HL-60 (cell line): ENCODE results near the gene TOMM40.
"Not testable (repeated sequence)": the region's sequence is repeated elsewhere in the genome, so short reads cannot be mapped to it uniquely, and the experiment has no call there.

ENCODE experiments used
- CTCF ChIP-seq: IDR thresholded peaks from one replicate; pipeline ENCODE4 v1.5.1; 2011; ENCODE audit warnings: low read length, control low read depth, inconsistent platforms; ENCODE audit not compliant: insufficient read depth
- GABPA ChIP-seq: IDR thresholded peaks from 2 replicates; pipeline ENCODE4 v1.6.1; 2012; ENCODE audit warnings: low read depth
- POLR2AphosphoS5 ChIP-seq: IDR thresholded peaks from 2 replicates; pipeline ENCODE4 v1.6.1; 2012; ENCODE audit warnings: low read depth
- REST ChIP-seq: IDR thresholded peaks from 2 replicates; pipeline ENCODE4 v1.6.1; 2012; ENCODE audit warnings: low read depth; ENCODE audit not compliant: insufficient replicate concordance
- SPI1 ChIP-seq: IDR thresholded peaks from 2 replicates; pipeline ENCODE4 v1.6.1; 2012; ENCODE audit warnings: low read depth, mild to moderate bottlenecking, borderline replicate concordance

DNA sequence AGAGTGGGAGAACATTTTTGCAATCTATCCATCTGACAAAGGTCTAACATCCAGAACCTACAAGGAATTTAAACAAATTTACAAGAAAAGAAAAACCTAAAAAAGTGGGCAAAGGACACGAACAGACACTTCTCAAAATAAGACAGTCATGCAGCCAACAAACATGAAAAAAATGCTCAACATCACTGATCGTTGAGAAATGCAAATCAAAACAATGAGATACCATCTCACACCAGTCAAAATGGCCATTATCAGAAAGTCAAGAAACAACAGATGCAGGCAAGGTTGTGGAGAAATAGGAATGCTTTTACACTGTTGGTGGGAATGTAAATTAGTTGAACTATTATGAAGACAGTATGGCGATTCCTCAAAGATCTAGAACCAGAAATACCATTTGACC lies 29.5 kb upstream of the TOMM40 start:
- TF ChIP-seq CTCF, POLR2AphosphoS5, GABPA, SPI1, REST: not testable (repeated sequence)
